HCT116 (cell line): Measurements from ENCODE around the gene CCDC61. TPM values are rescaled to one million over a fixed set of nuclear protein-coding genes. Genes with fewer than 3 reads are reported as not detected.

ENCODE experiments used
- ATAC-seq: fragments of 200-7000 bp; cut with Tn5 transposase; 2 replicates; pipeline ENCODE4 v1.9.1; 2020; ENCODE audit warnings: mild to moderate bottlenecking, moderate library complexity
- BruUV-seq: library from RNA; stranded (reverse); fragments of 400-500 nt; replicated peaks from 2 replicates; lab custom pipeline; 2021; lab: Mats Ljungman, UMichigan
- CTCF ChIA-PET: fragments of 300-600 bp; sonication (Branson Sonifier 250); formaldehyde crosslinking; loops from one replicate; lab custom pipeline; 2021; ENCODE audit warnings: antibody characterized with exemption; lab: Charles Lee
- POLR2A ChIA-PET: fragments of 300-600, 350-600 bp; sonication (Branson Sonifier 250); formaldehyde crosslinking; loops from one replicate; lab custom pipeline; 2021; ENCODE audit warnings: antibody characterized with exemption; lab: Charles Lee
- RAD21 ChIA-PET, 2 experiments: fragments of 300-600 bp; sonication (Branson Sonifier 250); formaldehyde crosslinking; loops; one replicate each; lab custom pipeline; 2023; ENCODE audit warnings: low total read pairs in 2 of 2; ENCODE audit not compliant: uncharacterized antibody in 2 of 2, unreplicated experiment in 2 of 2, low non-redundant PET in 1 of 2; lab: Charles Lee
- DNase-seq: peaks from one replicate; pipeline ENCODE4 v3.0.0-alpha.2; 2010; ENCODE audit warnings: low read depth, low spot score
- H2AFZ ChIP-seq: fragments of 200-600 bp; shearing (Covaris generic), sonication (generic); 2 replicates; pipeline ENCODE4 v1.6.1; 2017; ENCODE audit warnings: low read depth, mixed run types, mixed read lengths, antibody characterized with exemption, low read length; ENCODE audit not compliant: poor library complexity, severe bottlenecking
- H3K27ac ChIP-seq: 2 replicates; pipeline ENCODE4 v1.5.1; 2012; ENCODE audit warnings: low read depth, low read length
- H3K27me3 ChIP-seq: fragments of 200-600 bp; sonication (generic); 2 replicates; pipeline ENCODE4 v1.6.1; 2016; ENCODE audit warnings: mixed run types, low read length, mixed read lengths; ENCODE audit not compliant: insufficient read depth
- H3K36me3 ChIP-seq, 2 experiments: fragments of 200-500 bp in 1 of 2; fragments of 200-600 bp in 1 of 2; sonication (Bioruptor generic) in 1 of 2; sonication (generic) in 1 of 2; 2 replicates each; pipeline versions ENCODE4 v1.5.1 to v1.6.1; 2014 to 2016; ENCODE audit warnings: low read length in 2 of 2, inconsistent platforms in 1 of 2, mixed read lengths in 1 of 2, mixed run types in 1 of 2; ENCODE audit not compliant: insufficient read depth in 2 of 2, control insufficient read depth in 1 of 2
- H3K4me1 ChIP-seq, 2 experiments: fragments of 200-600 bp in 1 of 2; sonication (generic) in 1 of 2; 2 replicates each; pipeline versions ENCODE4 v1.5.1 to v1.6.1; 2012 to 2017; ENCODE audit warnings: low read length in 2 of 2, inconsistent platforms in 1 of 2, mild to moderate bottlenecking in 1 of 2, mixed read lengths in 1 of 2, mixed run types in 1 of 2, moderate library complexity in 1 of 2; ENCODE audit not compliant: insufficient read depth in 2 of 2, control insufficient read depth in 1 of 2
- H3K4me2 ChIP-seq: fragments of 200-600 bp; sonication (generic); 2 replicates; pipeline ENCODE4 v1.6.1; 2017; ENCODE audit warnings: mixed run types, low read length, mixed read lengths
- H3K4me3 ChIP-seq, 2 experiments: fragments of 200-600 bp in 1 of 2; sonication (generic) in 1 of 2; replicated peaks in 1 of 2; 2 replicates each; pipeline ENCODE4 v1.5.1; 2011 to 2016; ENCODE audit warnings: low read length in 2 of 2, control low read depth in 1 of 2, low read depth in 1 of 2, mild to moderate bottlenecking in 1 of 2, mixed read lengths in 1 of 2, mixed run types in 1 of 2
- H3K79me2 ChIP-seq: fragments of 200-600 bp; sonication (generic); 2 replicates; pipeline ENCODE4 v1.6.1; 2017; ENCODE audit warnings: mild to moderate bottlenecking, mixed run types, low read length, moderate library complexity, mixed read lengths; ENCODE audit not compliant: insufficient read depth
- H3K9ac ChIP-seq: fragments of 200-600 bp; sonication (generic); 2 replicates; pipeline ENCODE4 v1.6.1; 2016; ENCODE audit warnings: low read length, mixed read lengths
- H3K9me2 ChIP-seq: fragments of 200-600 bp; sonication (generic), shearing (Covaris generic); 2 replicates; pipeline ENCODE4 v1.6.1; 2017; ENCODE audit warnings: mixed run types, mild to moderate bottlenecking, moderate library complexity; ENCODE audit not compliant: insufficient read depth
- H3K9me3 ChIP-seq, 2 experiments: fragments of 200-500 bp in 1 of 2; fragments of 200-600 bp in 1 of 2; sonication (Bioruptor generic) in 1 of 2; sonication (generic) in 1 of 2; 2 replicates each; pipeline ENCODE4 v1.6.1; 2014 to 2017; ENCODE audit warnings: low read length in 2 of 2, mixed read lengths in 2 of 2, inconsistent platforms in 1 of 2, low read depth in 1 of 2, mild to moderate bottlenecking in 1 of 2, mixed run types in 1 of 2, moderate library complexity in 1 of 2; ENCODE audit not compliant: control insufficient read depth in 1 of 2, insufficient read depth in 1 of 2
- H4K20me1 ChIP-seq: fragments of 200-600 bp; sonication (generic), shearing (Covaris generic); 2 replicates; pipeline ENCODE4 v1.6.1; 2017; ENCODE audit warnings: mixed run types, mild to moderate bottlenecking, moderate library complexity; ENCODE audit not compliant: insufficient read depth
- ATF3 ChIP-seq: IDR thresholded peaks from 2 replicates; pipeline ENCODE4 v1.6.1; 2012
- CBX3 ChIP-seq: IDR thresholded peaks from 2 replicates; pipeline ENCODE4 v1.6.1; 2012; ENCODE audit warnings: low read depth
- CEBPB ChIP-seq: IDR thresholded peaks from 2 replicates; pipeline ENCODE4 v1.6.1; 2012; ENCODE audit warnings: low read depth
- CTCF ChIP-seq, 3 experiments: fragments of 200-600 bp in 1 of 3; sonication (generic) in 1 of 3; IDR thresholded peaks in 2 of 3; conservative IDR thresholded peaks in 1 of 3; 2 replicates each; pipeline ENCODE4 v1.5.1; 2012 to 2017; ENCODE audit warnings: low read depth in 2 of 3, low read length in 2 of 3, antibody characterized with exemption in 1 of 3, borderline replicate concordance in 1 of 3, control low read depth in 1 of 3, mild to moderate bottlenecking in 1 of 3, mixed read lengths in 1 of 3, mixed run types in 1 of 3, moderate library complexity in 1 of 3; ENCODE audit not compliant: insufficient read depth in 1 of 3
- EGR1 ChIP-seq: IDR thresholded peaks from 2 replicates; pipeline ENCODE4 v1.6.1; 2012; ENCODE audit warnings: low read depth
- ELF1 ChIP-seq: IDR thresholded peaks from 2 replicates; pipeline ENCODE4 v1.6.1; 2012; ENCODE audit warnings: low read depth, borderline replicate concordance
- EZH2 ChIP-seq: fragments of 200-600 bp; sonication (generic); IDR thresholded peaks from 2 replicates; pipeline ENCODE4 v1.6.1; 2017; ENCODE audit warnings: antibody characterized with exemption, mixed run types
- EZH2phosphoT487 ChIP-seq: fragments of 200-600 bp; IDR thresholded peaks from 2 replicates; pipeline ENCODE4 v1.6.1; 2018; ENCODE audit warnings: antibody characterized with exemption, borderline replicate concordance
- FOSL1 ChIP-seq: IDR thresholded peaks from 2 replicates; pipeline ENCODE4 v1.6.1; 2012; ENCODE audit warnings: low read depth
- POLR2A ChIP-seq: IDR thresholded peaks from 2 replicates; pipeline ENCODE4 v1.7.0; 2011; ENCODE audit warnings: borderline replicate concordance; ENCODE audit not compliant: insufficient read depth, insufficient read length; ENCODE audit errors: extremely low read depth
- POLR2AphosphoS5 ChIP-seq: IDR thresholded peaks from 2 replicates; pipeline ENCODE4 v1.6.1; 2011; ENCODE audit warnings: mild to moderate bottlenecking, low read depth, low read length, moderate library complexity
- RAD21 ChIP-seq: IDR thresholded peaks from 2 replicates; pipeline ENCODE4 v1.6.1; 2012; ENCODE audit warnings: low read depth, mild to moderate bottlenecking
- REST ChIP-seq: IDR thresholded peaks from 2 replicates; pipeline ENCODE4 v1.6.1; 2012; ENCODE audit warnings: low read depth
- SIN3A ChIP-seq: IDR thresholded peaks from 2 replicates; pipeline ENCODE4 v1.6.1; 2012; ENCODE audit warnings: low read depth
- SRF ChIP-seq: IDR thresholded peaks from 2 replicates; pipeline ENCODE4 v1.6.1; 2012; ENCODE audit warnings: low read depth
- YY1 ChIP-seq: IDR thresholded peaks from 2 replicates; pipeline ENCODE4 v1.6.1; 2011; ENCODE audit warnings: low read length, low read depth, moderate library complexity, mild to moderate bottlenecking; ENCODE audit not compliant: insufficient replicate concordance; ENCODE audit errors: extremely low read depth
- ZBTB33 ChIP-seq: IDR thresholded peaks from 2 replicates; pipeline ENCODE4 v1.6.1; 2011; ENCODE audit warnings: mild to moderate bottlenecking, low read length, moderate library complexity; ENCODE audit not compliant: insufficient replicate concordance; ENCODE audit errors: extremely low read depth
- ZFX ChIP-seq: fragments of 450-650 bp; IDR thresholded peaks from 2 replicates; pipeline ENCODE4 v1.6.1; 2017
- ZNF274 ChIP-seq: fragments of 200-500 bp; sonication (Bioruptor generic); IDR thresholded peaks from 2 replicates; pipeline ENCODE4 v1.6.1; 2014; ENCODE audit warnings: mild to moderate bottlenecking, low read depth, low read length, inconsistent platforms
- intact Hi-C: fragments of 100-400 bp; cut with micrococcal nuclease; formaldehyde crosslinking; loops from 2 replicates; pipeline ENCODE4 v1.10.0; 2022
- total RNA-seq: library from RNA; stranded (reverse); gene quantifications from one replicate; pipeline ENCODE4 v1.2.1, GENCODE V29; 2021; ENCODE audit not compliant: unreplicated experiment
- TF ChIP-seq, protein P1 (sequence below): IDR thresholded peaks from 2 replicates; pipeline ENCODE4 v1.6.1; 2012

Gene CCDC61
- total RNA-seq, 1 experiment from 2014 or later: 12.2 TPM

- CTCF ChIA-PET: no interaction called here
These were observed 35.7 kb upstream of the CCDC61 start for GRCh38 chr19:45959517-45960025.

More at GRCh38 chr19:45959517-45960025, 35.7 kb upstream of the CCDC61 start:
- no peaks in the 10 kb centered on the region for H3K79me2 ChIP-seq
- H3K9me3 ChIP-seq: no peaks in the 10 kb centered on the region
- H3K4me3 ChIP-seq: no peak overlapping the region
- peaks cover 10 to 18% of the 10 kb centered on the region in 2 experiments; a peak in 3 of 4 replicates for H3K4me1 ChIP-seq
- no peak overlapping the region for H3K4me2 ChIP-seq
- intact Hi-C loops: no loop called here
- no peak for TF ChIP-seq POLR2AphosphoS5
- no peak for TF ChIP-seq POLR2A
- TF ChIP-seq CEBPB: no peak
- TF ChIP-seq EGR1: no peak
- TF ChIP-seq RAD21: no peak
- no peak for TF ChIP-seq ZFX
- no peak for TF ChIP-seq ATF3
- no peak for TF ChIP-seq YY1
- no peak for TF ChIP-seq SIN3A
- TF ChIP-seq FOSL1: no peak
- TF ChIP-seq, protein P1, sequence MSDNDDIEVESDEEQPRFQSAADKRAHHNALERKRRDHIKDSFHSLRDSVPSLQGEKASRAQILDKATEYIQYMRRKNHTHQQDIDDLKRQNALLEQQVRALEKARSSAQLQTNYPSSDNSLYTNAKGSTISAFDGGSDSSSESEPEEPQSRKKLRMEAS: no peak
- no peak for TF ChIP-seq CTCF (IDR thresholded peaks at IDR 0.05 in 2 of 3, conservative IDR thresholded peaks at IDR 0.05 in 1 of 3; ENCODE audit: borderline replicate concordance in 1 of 3, insufficient read depth in 1 of 3, low read depth in 2 of 3, low read length in 2 of 3)
- no peak for TF ChIP-seq ELF1
- no peak for TF ChIP-seq ZBTB33
- no peak for TF ChIP-seq EZH2phosphoT487
- no peak for TF ChIP-seq ZNF274
- no peak for TF ChIP-seq REST
- no peak for TF ChIP-seq EZH2
- TF ChIP-seq CBX3: no peak
- no peak for TF ChIP-seq SRF
- ChIA-PET POLR2A (no interaction called here), RAD21 (no interaction called here)
- H4K20me1 ChIP-seq: no peaks in the 10 kb centered on the region
- H3K9me2 ChIP-seq: no peaks in the 10 kb centered on the region
- no peak overlapping the region for H2AFZ ChIP-seq
- H3K9ac ChIP-seq: no peak overlapping the region
- ATAC-seq (no peak), DNase-seq (no peak)
- no peaks in the 10 kb centered on the region for H3K36me3 ChIP-seq
- no TSS peak for BruUV-seq
- no peak overlapping the region for H3K27ac ChIP-seq
- peaks cover 6% of the 10 kb centered on the region; the same call in 1 of the 2 replicates for H3K27me3 ChIP-seq
